Measurements from ENCODE around the gene ADCYAP1R1. TPM values are rescaled to one million over a fixed set of nuclear protein-coding genes. Genes with fewer than 3 reads are reported as not detected.

The ADCYAP1R1 gene
- total RNA-seq, 1 donor from 2014 or later, result 1.8 TPM

GRCh38 chr7:31120800-31121513 is 68.8 kb downstream of the ADCYAP1R1 start:
- H3K9me3 ChIP-seq, result no peaks in the 10 kb centered on the region
- ATAC-seq, result no peak
- H3K4me1 ChIP-seq, result peaks cover 3% of the 10 kb centered on the region
- H3K27me3 ChIP-seq, result no peaks in the 10 kb centered on the region
- TF ChIP-seq, protein P1, sequence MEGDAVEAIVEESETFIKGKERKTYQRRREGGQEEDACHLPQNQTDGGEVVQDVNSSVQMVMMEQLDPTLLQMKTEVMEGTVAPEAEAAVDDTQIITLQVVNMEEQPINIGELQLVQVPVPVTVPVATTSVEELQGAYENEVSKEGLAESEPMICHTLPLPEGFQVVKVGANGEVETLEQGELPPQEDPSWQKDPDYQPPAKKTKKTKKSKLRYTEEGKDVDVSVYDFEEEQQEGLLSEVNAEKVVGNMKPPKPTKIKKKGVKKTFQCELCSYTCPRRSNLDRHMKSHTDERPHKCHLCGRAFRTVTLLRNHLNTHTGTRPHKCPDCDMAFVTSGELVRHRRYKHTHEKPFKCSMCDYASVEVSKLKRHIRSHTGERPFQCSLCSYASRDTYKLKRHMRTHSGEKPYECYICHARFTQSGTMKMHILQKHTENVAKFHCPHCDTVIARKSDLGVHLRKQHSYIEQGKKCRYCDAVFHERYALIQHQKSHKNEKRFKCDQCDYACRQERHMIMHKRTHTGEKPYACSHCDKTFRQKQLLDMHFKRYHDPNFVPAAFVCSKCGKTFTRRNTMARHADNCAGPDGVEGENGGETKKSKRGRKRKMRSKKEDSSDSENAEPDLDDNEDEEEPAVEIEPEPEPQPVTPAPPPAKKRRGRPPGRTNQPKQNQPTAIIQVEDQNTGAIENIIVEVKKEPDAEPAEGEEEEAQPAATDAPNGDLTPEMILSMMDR (IDR thresholded peaks at IDR 0.05), result no peak
- DNase-seq, result no peak
- no peak overlapping the region for H3K4me3 ChIP-seq
- intact Hi-C loops (cut with DNase I), result loop anchor here (5.0 to 10.0 kb wide), 2 partner anchors 134 to 316 kb away; no protein-coding TSS in a partner anchor
- no peak overlapping the region for H3K27ac ChIP-seq
- no peaks in the 10 kb centered on the region for H3K36me3 ChIP-seq

GRCh38 chr7:31121601-31122000 is 69.5 kb downstream of the ADCYAP1R1 start:
- Histone ChIP-seq H3K27me3 (no peaks in the 10 kb centered on the region), H3K9me3 (no peaks in the 10 kb centered on the region), H3K4me3 (no peak overlapping the region), H3K36me3 (no peaks in the 10 kb centered on the region), H3K27ac (no peak overlapping the region), H3K4me1 (peaks cover 3% of the 10 kb centered on the region)
- TF ChIP-seq, protein P1 (IDR thresholded peaks at IDR 0.05), result no peak
- no peak for ATAC-seq
- DNase-seq, result no peak
- intact Hi-C loops (cut with DNase I), result loop anchor here (5.0 to 10.0 kb wide), 2 partner anchors 134 to 317 kb away; no protein-coding TSS in a partner anchor

DNA sequence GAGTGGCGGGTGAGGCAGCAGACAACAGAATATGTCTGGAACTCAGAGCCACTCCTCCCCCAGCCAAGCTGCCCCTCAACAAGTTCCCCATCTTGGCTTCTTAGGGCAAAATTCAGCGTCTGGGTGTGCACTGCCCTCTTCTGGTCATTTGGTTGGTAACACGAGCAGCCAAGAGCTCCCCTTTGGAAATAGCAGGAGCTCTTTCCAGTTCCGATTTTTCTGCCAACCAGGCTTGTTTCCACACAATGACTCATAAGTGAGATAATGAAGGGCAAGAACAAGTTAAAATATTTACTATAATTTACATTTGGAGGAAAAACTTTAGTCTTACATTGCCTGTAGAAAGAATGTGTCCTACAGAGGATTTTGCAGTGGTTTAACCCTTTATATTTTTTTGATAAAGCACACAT is 70.5 kb downstream of the ADCYAP1R1 start:
- H3K4me3 ChIP-seq, result no peak overlapping the region
- no peaks in the 10 kb centered on the region for H3K36me3 ChIP-seq
- no peaks in the 10 kb centered on the region for H3K9me3 ChIP-seq
- DNase-seq (no peak), ATAC-seq (peak; percentile 92)
- intact Hi-C loops (cut with DNase I), result loop anchor here (5.0 to 10.0 kb wide), 2 partner anchors 135 to 318 kb away; no protein-coding TSS in a partner anchor
- no peak overlapping the region for H3K27ac ChIP-seq
- H3K27me3 ChIP-seq, result no peaks in the 10 kb centered on the region
- TF ChIP-seq, protein P1 (IDR thresholded peaks at IDR 0.05), result peak; percentile 78
- H3K4me1 ChIP-seq, result peaks cover 3% of the 10 kb centered on the region

- TF ChIP-seq, protein P1 (IDR thresholded peaks at IDR 0.05), result no peak
- H3K9me3 ChIP-seq, result no peaks in the 10 kb centered on the region
- H3K4me1 ChIP-seq, result peaks cover 3% of the 10 kb centered on the region
- intact Hi-C loops (cut with DNase I), result loop anchor here (5.0 to 10.0 kb wide), 2 partner anchors 136 to 319 kb away; no protein-coding TSS in a partner anchor
- H3K27me3 ChIP-seq, result no peaks in the 10 kb centered on the region
- H3K36me3 ChIP-seq, result no peaks in the 10 kb centered on the region
- ATAC-seq (no peak), DNase-seq (no peak)
- no peak overlapping the region for H3K27ac ChIP-seq
- no peak overlapping the region for H3K4me3 ChIP-seq
Measured at GRCh38 chr7:31123321-31123720, 71.2 kb downstream of the ADCYAP1R1 start.

- ATAC-seq (no peak), DNase-seq (no peak)
- intact Hi-C loops (cut with DNase I), result loop anchor here (5.0 to 10.0 kb wide), 2 partner anchors 136 to 319 kb away; no protein-coding TSS in a partner anchor
- Histone ChIP-seq H3K4me1 (peaks cover 3% of the 10 kb centered on the region), H3K27me3 (no peaks in the 10 kb centered on the region), H3K27ac (no peak overlapping the region), H3K36me3 (no peaks in the 10 kb centered on the region), H3K9me3 (no peaks in the 10 kb centered on the region), H3K4me3 (no peak overlapping the region)
- TF ChIP-seq, protein P1 (IDR thresholded peaks at IDR 0.05), result no peak
Measured at GRCh38 chr7:31123726-31124125, 71.6 kb downstream of the ADCYAP1R1 start.

Data from upper lobe of right lung (tissue), 1 donor.